HepG2 (cell line): ENCODE measurements around the gene BTAF1. TPM values are rescaled to one million over a fixed set of nuclear protein-coding genes. Genes with fewer than 3 reads are reported as not detected.

Experiments used
- ATF1 ChIP-seq: IDR thresholded peaks from 2 replicates; pipeline ENCODE4 v1.6.1; 2016; ENCODE audit warnings: mild to moderate bottlenecking, control low read depth
- EZH2 ChIP-seq: conservative IDR thresholded peaks from 2 replicates; pipeline ENCODE4 v1.6.1; 2012; ENCODE audit warnings: mild to moderate bottlenecking, low read depth, low read length, moderate library complexity
- FOXA3 ChIP-seq: IDR thresholded peaks from 2 replicates; pipeline ENCODE4 v1.6.1; 2016; ENCODE audit warnings: missing genetic modification reagents, missing compliant biosample characterization
- GATAD1 ChIP-seq: IDR thresholded peaks from 2 replicates; pipeline ENCODE4 v1.6.1; 2016; ENCODE audit warnings: missing genetic modification reagents, missing compliant biosample characterization
- HDAC1 ChIP-seq: sonication (generic); formaldehyde crosslinking; IDR thresholded peaks from 2 replicates; pipeline ENCODE4 v1.5.1; 2020; ENCODE audit warnings: mild to moderate bottlenecking, missing genetic modification reagents
- HOXD1 ChIP-seq: sonication (generic); formaldehyde crosslinking; IDR thresholded peaks from 2 replicates; pipeline ENCODE4 v1.5.0; 2020; ENCODE audit warnings: missing genetic modification reagents
- KLF12 ChIP-seq: sonication (generic); formaldehyde crosslinking; IDR thresholded peaks from 2 replicates; pipeline ENCODE4 v1.4.0; 2020; ENCODE audit warnings: missing genetic modification reagents, borderline replicate concordance
- LCORL ChIP-seq, 2 experiments: fragments of 450-650 bp in 1 of 2; sonication (generic) in 1 of 2; formaldehyde crosslinking in 1 of 2; IDR thresholded peaks; 2 replicates each; pipeline versions ENCODE4 v1.5.0 to v1.6.1; 2017 to 2020; ENCODE audit warnings: antibody characterized with exemption in 1 of 2, missing genetic modification reagents in 1 of 2
- MAFK ChIP-seq, 2 experiments: IDR thresholded peaks in 1 of 2; conservative IDR thresholded peaks in 1 of 2; 2 replicates each; pipeline ENCODE4 v1.6.1; 2011; ENCODE audit warnings: improper control_type of control experiment in 2 of 2, low read length in 2 of 2
- MEIS2 ChIP-seq: sonication (generic); formaldehyde crosslinking; IDR thresholded peaks from 2 replicates; pipeline ENCODE4 v1.9.0; 2021; ENCODE audit warnings: mild to moderate bottlenecking, missing genetic modification reagents
- MIER3 ChIP-seq: IDR thresholded peaks from 2 replicates; pipeline ENCODE4 v1.6.1; 2016; ENCODE audit warnings: missing compliant biosample characterization, borderline replicate concordance
- MIXL1 ChIP-seq: IDR thresholded peaks from 2 replicates; pipeline ENCODE4 v1.6.1; 2016
- MYPOP ChIP-seq: sonication (generic); formaldehyde crosslinking; IDR thresholded peaks from 2 replicates; pipeline ENCODE4 v1.8.1; 2023; ENCODE audit warnings: mild to moderate bottlenecking, moderate library complexity, missing genetic modification reagents
- NFE2L2 ChIP-seq: fragments of 150-350 bp; IDR thresholded peaks from 2 replicates; pipeline ENCODE4 v1.6.1; 2014; ENCODE audit warnings: low read length
- PAX8 ChIP-seq: sonication (generic); formaldehyde crosslinking; IDR thresholded peaks from 2 replicates; pipeline ENCODE4 v1.8.0; 2022; ENCODE audit warnings: mild to moderate bottlenecking, missing genetic modification reagents, borderline replicate concordance
- PPARG ChIP-seq: conservative IDR thresholded peaks from 2 replicates; pipeline ENCODE4 v1.6.1; 2016; ENCODE audit warnings: missing biosample characterization, missing genetic modification reagents
- SOX5 ChIP-seq: IDR thresholded peaks from 2 replicates; pipeline ENCODE4 v1.6.1; 2016; ENCODE audit warnings: borderline replicate concordance
- SRY ChIP-seq: sonication (generic); formaldehyde crosslinking; IDR thresholded peaks from 2 replicates; pipeline ENCODE4 v1.8.0; 2022; ENCODE audit warnings: mild to moderate bottlenecking, missing genetic modification reagents
- TBX2 ChIP-seq: sonication (generic); formaldehyde crosslinking; IDR thresholded peaks from 2 replicates; pipeline ENCODE4 v1.5.0; 2020; ENCODE audit warnings: missing genetic modification reagents, mild to moderate bottlenecking, borderline replicate concordance
- TSC22D2 ChIP-seq: sonication (generic); formaldehyde crosslinking; IDR thresholded peaks from 2 replicates; pipeline ENCODE4 v1.5.1; 2020; ENCODE audit warnings: missing genetic modification reagents, mild to moderate bottlenecking, borderline replicate concordance
- ZBTB1 ChIP-seq: sonication (generic); formaldehyde crosslinking; IDR thresholded peaks from 2 replicates; pipeline ENCODE4 v1.4.0; 2020; ENCODE audit warnings: missing genetic modification reagents, borderline replicate concordance
- ZNF232 ChIP-seq: sonication (generic); formaldehyde crosslinking; IDR thresholded peaks from 2 replicates; pipeline ENCODE4 v1.4.0; 2020; ENCODE audit warnings: missing genetic modification reagents, borderline replicate concordance
- ZNF256 ChIP-seq: sonication (generic); formaldehyde crosslinking; conservative IDR thresholded peaks from 2 replicates; pipeline ENCODE4 v1.4.0; 2020; ENCODE audit warnings: missing genetic modification reagents
- ZNF275 ChIP-seq: sonication (generic); formaldehyde crosslinking; IDR thresholded peaks from 2 replicates; pipeline ENCODE4 v1.8.0; 2022; ENCODE audit warnings: missing genetic modification reagents, mild to moderate bottlenecking, inconsistent platforms, borderline replicate concordance
- ZNF326 ChIP-seq: sonication (generic); formaldehyde crosslinking; IDR thresholded peaks from 2 replicates; pipeline ENCODE4 v1.4.0; 2020; ENCODE audit warnings: missing genetic modification reagents, borderline replicate concordance
- ZNF333 ChIP-seq: sonication (generic); formaldehyde crosslinking; IDR thresholded peaks from 2 replicates; pipeline ENCODE4 v1.4.0; 2020; ENCODE audit warnings: mild to moderate bottlenecking, missing genetic modification reagents, borderline replicate concordance
- ZNF451 ChIP-seq: sonication (generic); formaldehyde crosslinking; IDR thresholded peaks from 2 replicates; pipeline ENCODE4 v1.5.0; 2020; ENCODE audit warnings: mild to moderate bottlenecking, missing genetic modification reagents
- ZNF670 ChIP-seq: sonication (generic); formaldehyde crosslinking; IDR thresholded peaks from 2 replicates; pipeline ENCODE4 v1.8.0; 2022; ENCODE audit warnings: mild to moderate bottlenecking, missing genetic modification reagents, borderline replicate concordance
- ZNF761 ChIP-seq: sonication (generic); formaldehyde crosslinking; conservative IDR thresholded peaks from 2 replicates; pipeline ENCODE4 v1.4.0; 2020; ENCODE audit warnings: mild to moderate bottlenecking, missing genetic modification reagents
- ZNF850 ChIP-seq: sonication (generic); formaldehyde crosslinking; conservative IDR thresholded peaks from 2 replicates; pipeline ENCODE4 v1.9.0; 2021; ENCODE audit warnings: mild to moderate bottlenecking, missing genetic modification reagents
- ZNF878 ChIP-seq: sonication (generic); formaldehyde crosslinking; IDR thresholded peaks from 2 replicates; pipeline ENCODE4 v1.8.1; 2023; ENCODE audit warnings: mild to moderate bottlenecking, missing genetic modification reagents, moderate library complexity
- ZSCAN12 ChIP-seq: sonication (generic); formaldehyde crosslinking; IDR thresholded peaks from 2 replicates; pipeline ENCODE4 v1.9.0; 2021; ENCODE audit warnings: mild to moderate bottlenecking, missing genetic modification reagents
- polyA plus RNA-seq, 8 experiments: library from polyadenylated mRNA; depleted of rRNA in 3 of 8; stranded (reverse) in 7 of 8; unstranded in 1 of 8; fragments of >200 nt; fragmentation: Illumina TruSeq in 4 of 8; extraction: Trizol in 4 of 8; gene quantifications; 2 replicates each; pipeline versions ENCODE4 v1.2.1 to v1.2.3, GENCODE V29; 2011 to 2016; ENCODE audit warnings: low read depth in 4 of 8, missing spikeins in 1 of 8, mixed read lengths in 1 of 8; ENCODE audit not compliant: insufficient read depth in 1 of 8
- total RNA-seq, 5 experiments: library from RNA; depleted of rRNA; stranded (reverse); fragments of >200 nt; fragmentation: Illumina TruSeq; extraction: Trizol; gene quantifications; 2 replicates each; pipeline ENCODE4 v1.2.3, GENCODE V29; 2016; ENCODE audit warnings: low read depth in 1 of 5

The BTAF1 gene
- total and polyA plus RNA-seq, 2 of the 13 experiments (the other 11 are each of a cell fraction or from before 2014, with no cell fraction given): 38.6 to 54.1 TPM

GRCh38 chr10:91909117-91909677 lies 14.4 kb upstream of the BTAF1 start, which contains the start of gene FGFBP3 (continued):
- TF ChIP-seq MYPOP (CRISPR knock-in tag) (peak; percentile 0; the same call in 1 of the 2 replicates), GATAD1 (CRISPR knock-in tag) (no peak), PAX8 (CRISPR knock-in tag) (no peak), ATF1 (0 out of 2 replicates have a peak, but pooled peaks have one; percentile 29), NFE2L2 (no peak), SRY (CRISPR knock-in tag) (no peak), EZH2 (no peak), FOXA3 (CRISPR knock-in tag) (no peak), ZNF326 (CRISPR knock-in tag) (no peak), MIER3 (peak; percentile 6; the same call in 1 of the 2 replicates), ZNF878 (peak; percentile 82), HOXD1 (CRISPR knock-in tag) (no peak), HDAC1 (CRISPR knock-in tag) (no peak), LCORL (IDR thresholded peaks at IDR 0.05) (no peak), LCORL (CRISPR knock-in tag; IDR thresholded peaks at IDR 0.05) (no peak), ZNF232 (no peak), ZNF850 (CRISPR knock-in tag) (no peak), MAFK (conservative IDR thresholded peaks at IDR 0.05 in 1 of 2, IDR thresholded peaks at IDR 0.05 in 1 of 2; ENCODE audit: low read length in 2 of 2) (no peak), ZSCAN12 (no peak), ZNF670 (no peak), TSC22D2 (CRISPR knock-in tag) (0 out of 2 replicates have a peak, but pooled peaks have one; percentile 3), SOX5 (CRISPR knock-in tag) (no peak), ZNF275 (no peak), ZNF333 (CRISPR knock-in tag) (no peak), ZNF761 (no peak), ZNF451 (CRISPR knock-in tag) (no peak), KLF12 (CRISPR knock-in tag) (no peak), TBX2 (CRISPR knock-in tag) (peak; percentile 36), MIXL1 (no peak), MEIS2 (CRISPR knock-in tag) (no peak), ZNF256 (CRISPR knock-in tag) (no peak), ZBTB1 (CRISPR knock-in tag) (no peak), PPARG (CRISPR knock-in tag) (0 out of 2 replicates have a peak, but pooled peaks have one; percentile 8)
